Retinal pigment epithelial cell (primary cell): ENCODE data around the gene LRRC49.

Experiments used
- DNase-seq: peaks from one replicate; pipeline ENCODE4 v3.0.0-alpha.2; 2010; ENCODE audit warnings: low read depth
- H3K4me3 ChIP-seq: 2 replicates; pipeline ENCODE4 v1.5.1; 2011; ENCODE audit warnings: mild to moderate bottlenecking, low read length, control low read depth, moderate library complexity
- CTCF ChIP-seq: conservative IDR thresholded peaks from 2 replicates; pipeline ENCODE4 v1.5.1; 2011; ENCODE audit warnings: low read depth, low read length, control low read depth, inconsistent platforms

The LRRC49 gene

GRCh38 chr15:70882361-70882760 lies 10.3 kb upstream of the LRRC49 start:
- no peak for DNase-seq
- H3K4me3 ChIP-seq, result no peak overlapping the region
- TF ChIP-seq CTCF, result no peak

- H3K4me3 ChIP-seq, result peak overlapping the region; percentile 90
- peak; percentile 62 for TF ChIP-seq CTCF
- DNase-seq, result no peak
These were observed 410 bp downstream of the LRRC49 start for GRCh38 chr15:70892912-70893560.

- DNase-seq, result no peak
- no peak overlapping the region for H3K4me3 ChIP-seq
- TF ChIP-seq CTCF, result no peak
These were observed 9.5 kb downstream of the LRRC49 start for GRCh38 chr15:70902107-70902506.

GRCh38 chr15:70906842-70907241 lies 14.2 kb downstream of the LRRC49 start:
- H3K4me3 ChIP-seq, result no peak overlapping the region
- no peak for DNase-seq
- TF ChIP-seq CTCF, result no peak

- no peak for DNase-seq
- TF ChIP-seq CTCF, result peak; percentile 26
- no peak overlapping the region for H3K4me3 ChIP-seq
These were observed 15.3 kb downstream of the LRRC49 start for GRCh38 chr15:70907784-70908471.

- TF ChIP-seq CTCF, result no peak
- no peak for DNase-seq
- no peak overlapping the region for H3K4me3 ChIP-seq
These were observed 18.3 kb downstream of the LRRC49 start for GRCh38 chr15:70910958-70911357.

- no peak for TF ChIP-seq CTCF
- DNase-seq, result no peak
- no peak overlapping the region for H3K4me3 ChIP-seq
These were observed 19.6 kb downstream of the LRRC49 start for GRCh38 chr15:70912187-70912586.
